ENCODE measurements around the gene OR10A6.

The OR10A6 gene

GRCh38 chr11:7968686-7969085 is 37.6 kb upstream of the OR10A6 start:
- no peak for TF ChIP-seq CTCF (IDR thresholded peaks at IDR 0.05; ENCODE audit: insufficient read depth, low read depth, low read length, missing control alignments)
- H3K4me3 ChIP-seq (ENCODE audit: low read depth, low read length) = no peak overlapping the region
- DNase-seq (ENCODE audit: low read depth) = no peak

GRCh38 chr11:7967826-7968225 is 36.8 kb upstream of the OR10A6 start:
- H3K4me3 ChIP-seq (ENCODE audit: low read depth, low read length) = no peak overlapping the region
- DNase-seq (ENCODE audit: low read depth) = no peak
- TF ChIP-seq CTCF (IDR thresholded peaks at IDR 0.05; ENCODE audit: insufficient read depth, low read depth, low read length, missing control alignments) = no peak

GRCh38 chr11:7967097-7967496 is 36.0 kb upstream of the OR10A6 start:
- TF ChIP-seq CTCF (IDR thresholded peaks at IDR 0.05; ENCODE audit: insufficient read depth, low read depth, low read length, missing control alignments) = no peak
- H3K4me3 ChIP-seq (ENCODE audit: low read depth, low read length) = no peak overlapping the region
- no peak for DNase-seq (ENCODE audit: low read depth)

GRCh38 chr11:7965386-7965785 is 34.3 kb upstream of the OR10A6 start, which contains the start of gene NLRP10:
NLRP10 (minus strand) TSS chr11:7965447; CDS start chr11:7963495, 1,952 bp downstream.
- no peak within 1 kb of the TSS for H3K4me3 ChIP-seq (ENCODE audit: low read depth, low read length)
- no peak for DNase-seq (ENCODE audit: low read depth)
- TF ChIP-seq CTCF (IDR thresholded peaks at IDR 0.05; ENCODE audit: insufficient read depth, low read depth, low read length, missing control alignments) = no peak

- TF ChIP-seq CTCF (IDR thresholded peaks at IDR 0.05; ENCODE audit: insufficient read depth, low read depth, low read length, missing control alignments) = no peak
- H3K4me3 ChIP-seq (ENCODE audit: low read depth, low read length) = no peak overlapping the region
- DNase-seq (ENCODE audit: low read depth) = no peak
Measured at GRCh38 chr11:7964873-7965272, 33.8 kb upstream of the OR10A6 start.

- no peak for TF ChIP-seq CTCF (IDR thresholded peaks at IDR 0.05; ENCODE audit: insufficient read depth, low read depth, low read length, missing control alignments)
- no peak for DNase-seq (ENCODE audit: low read depth)
- no peak overlapping the region for H3K4me3 ChIP-seq (ENCODE audit: low read depth, low read length)
Measured at GRCh38 chr11:7964261-7964660, 33.2 kb upstream of the OR10A6 start.

- TF ChIP-seq CTCF (IDR thresholded peaks at IDR 0.05; ENCODE audit: insufficient read depth, low read depth, low read length, missing control alignments) = no peak
- H3K4me3 ChIP-seq (ENCODE audit: low read depth, low read length) = no peak overlapping the region
- no peak for DNase-seq (ENCODE audit: low read depth)
Measured at GRCh38 chr11:7955191-7955590, 24.1 kb upstream of the OR10A6 start.

Data from GM12865 (cell line).